Stomach (tissue), 4 donors: Measurements from ENCODE around the gene DCLK3.

Experiments used
- CTCF ChIP-seq, 7 experiments: fragments of 450-650 bp in 4 of 7; fragments of 200-600 bp in 3 of 7; sonication (generic) in 3 of 7; IDR thresholded peaks; one replicate each; pipeline ENCODE4 v1.5.1; 2016 to 2019; ENCODE audit warnings: antibody characterized with exemption in 7 of 7, control low read depth in 2 of 7, mild to moderate bottlenecking in 1 of 7
- EP300 ChIP-seq: sonication (generic); formaldehyde crosslinking; IDR thresholded peaks from one replicate; pipeline ENCODE4 v1.6.1; 2017; ENCODE audit warnings: antibody characterized with exemption
- POLR2A ChIP-seq, 4 donors: fragments of 450-650 bp; IDR thresholded peaks; one replicate each; pipeline ENCODE4 v1.6.1; 2016; ENCODE audit warnings: antibody characterized with exemption in 4 of 4, control low read depth in 2 of 4, mild to moderate bottlenecking in 1 of 4, moderate library complexity in 1 of 4
- POLR2AphosphoS5 ChIP-seq, 3 donors: sonication (generic); formaldehyde crosslinking; IDR thresholded peaks; one replicate each; pipeline ENCODE4 v1.6.1; 2016; ENCODE audit warnings: antibody characterized with exemption in 3 of 3

- no peak for TF ChIP-seq CTCF (IDR thresholded peaks at IDR 0.05)
- TF ChIP-seq POLR2A (IDR thresholded peaks at IDR 0.05): no peak
- no peak for TF ChIP-seq POLR2AphosphoS5 (IDR thresholded peaks at IDR 0.05)
- TF ChIP-seq EP300: no peak
Measured at GRCh38 chr3:36705015-36705414, 59.3 kb downstream of the DCLK3 start.
